GM13976 (cell line): ENCODE measurements around the gene FKBP5.
A peak's percentile ranks its signal among the peaks of the same experiment; 100 is the strongest.
"Not testable (repeated sequence)": the region's sequence is repeated elsewhere in the genome, so short reads cannot be mapped to it uniquely, and the experiment has no call there.

Source experiments
- DNase-seq: peaks from one replicate; pipeline ENCODE4 v3.0.0; 2012; ENCODE audit warnings: low spot score
- CTCF ChIP-seq: IDR thresholded peaks from 2 replicates; pipeline ENCODE4 v1.5.1; 2012; ENCODE audit warnings: borderline replicate concordance, mild to moderate bottlenecking; ENCODE audit not compliant: insufficient read depth; ENCODE audit errors: extremely low read depth, missing control alignments, control extremely low read depth
- in situ Hi-C: fragments of 300-500 bp; cut with MboI; formaldehyde crosslinking; loops from one replicate; pipeline ENCODE4 v1.12.0; 2022; ENCODE audit warnings: low sequenced_read_pairs, mixed read lengths, inconsistent platforms; ENCODE audit not compliant: unreplicated experiment

Gene FKBP5

DNA sequence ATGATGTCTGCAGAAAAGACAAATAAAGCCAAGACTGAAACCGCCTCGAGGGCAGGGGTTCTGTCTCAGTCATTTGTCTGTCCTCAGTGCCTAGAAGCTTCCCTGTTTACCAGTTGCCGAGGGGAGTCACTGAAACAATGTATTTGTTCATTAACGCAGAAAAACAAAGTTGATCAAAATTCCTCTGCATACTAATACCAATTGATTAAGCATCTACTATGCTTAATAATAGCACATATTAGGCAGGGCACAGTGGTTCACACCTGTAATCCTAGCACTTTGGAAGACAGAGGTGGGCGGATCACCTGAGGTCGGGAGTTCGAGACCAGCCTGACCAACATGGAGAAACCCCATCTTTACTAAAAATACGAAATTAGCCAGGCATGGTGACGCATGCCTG, 1.8 kb upstream of the FKBP5 start:
- TF ChIP-seq CTCF = no peak
- in situ Hi-C loops = no loop called here
- DNase-seq = no peak

DNA sequence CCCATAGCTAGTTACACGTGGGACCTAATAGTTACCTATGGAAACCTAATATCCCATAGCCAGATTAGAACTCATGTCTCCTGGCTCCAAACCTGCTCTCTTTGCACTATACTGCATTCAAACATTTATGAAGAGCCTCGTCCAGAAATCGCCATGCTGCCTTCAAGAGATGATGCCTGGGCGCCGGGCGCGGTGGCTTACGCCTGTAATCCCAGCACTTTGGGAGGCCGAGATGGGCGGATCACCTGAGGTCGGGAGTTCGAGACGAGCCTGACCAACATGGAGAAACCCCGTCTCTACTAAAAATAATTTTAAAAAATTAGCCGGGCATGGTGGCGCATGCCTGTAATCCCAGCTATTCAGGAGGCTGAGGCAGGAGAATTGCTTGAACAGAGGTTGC, 1.3 kb upstream of the FKBP5 start:
- in situ Hi-C loops = not testable (repeated sequence)

DNA sequence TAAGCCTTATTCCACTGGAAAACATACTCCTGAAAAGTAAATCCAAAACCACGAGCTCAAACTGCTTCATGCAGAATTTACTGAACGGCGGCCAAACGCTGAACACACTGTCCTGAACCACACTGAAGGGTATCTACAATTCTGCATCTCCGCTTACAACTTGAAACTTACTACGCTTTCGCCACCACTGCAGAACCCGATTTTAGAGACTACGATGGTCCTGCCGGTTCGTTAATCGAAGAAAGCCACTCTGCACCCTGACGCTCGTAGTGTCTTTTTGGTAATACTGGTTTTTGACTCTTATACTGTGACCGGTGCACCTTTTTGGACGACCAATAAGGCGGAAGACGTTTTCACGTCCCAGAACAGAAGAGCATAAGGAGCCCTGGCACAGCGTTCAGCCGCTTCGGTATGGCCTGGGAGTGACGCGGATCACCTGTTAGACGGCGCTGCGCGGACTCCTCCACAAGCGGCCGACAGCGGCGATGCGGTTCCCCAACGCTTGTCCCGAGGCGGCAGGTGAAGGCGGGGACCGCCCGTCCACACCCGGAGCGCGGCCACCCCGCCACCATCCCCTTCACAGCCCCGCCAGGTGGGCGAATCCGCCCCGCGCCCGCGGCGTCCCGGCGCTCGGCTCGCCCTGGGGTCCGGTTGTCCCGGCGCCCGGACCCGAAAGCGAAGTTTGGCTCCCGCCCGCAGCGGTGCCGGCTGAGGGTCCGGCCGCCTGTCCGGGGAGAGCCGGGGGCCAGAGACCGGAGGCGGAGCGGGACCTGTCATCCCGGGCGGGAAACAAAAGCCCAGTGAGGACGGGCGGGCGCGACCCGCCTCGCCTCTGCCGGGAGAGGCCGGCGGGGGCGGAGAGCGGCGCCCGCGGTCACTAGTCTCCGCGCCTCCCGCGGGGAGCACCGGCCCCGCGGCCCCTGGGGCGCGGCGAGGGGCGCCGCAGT, 784 bp downstream of the FKBP5 start:
- DNase-seq = peak; percentile 61
- no peak for TF ChIP-seq CTCF
- in situ Hi-C loops = no loop called here

More for the DNA sequence above, 1.3 kb upstream of the FKBP5 start:
- not testable (repeated sequence) for DNase-seq

- in situ Hi-C loops = no loop called here
- peak; percentile 50 for DNase-seq
- TF ChIP-seq CTCF = no peak
These were observed 1.7 kb downstream of the FKBP5 start for GRCh38 chr6:35686873-35687555.

- no peak for TF ChIP-seq CTCF
- DNase-seq = no peak
- in situ Hi-C loops = no loop called here
These were observed 2.3 kb downstream of the FKBP5 start for GRCh38 chr6:35686436-35686835.

- TF ChIP-seq CTCF = no peak
- in situ Hi-C loops = no loop called here
- DNase-seq = no peak
These were observed 5.4 kb downstream of the FKBP5 start for GRCh38 chr6:35683267-35683666.

DNA sequence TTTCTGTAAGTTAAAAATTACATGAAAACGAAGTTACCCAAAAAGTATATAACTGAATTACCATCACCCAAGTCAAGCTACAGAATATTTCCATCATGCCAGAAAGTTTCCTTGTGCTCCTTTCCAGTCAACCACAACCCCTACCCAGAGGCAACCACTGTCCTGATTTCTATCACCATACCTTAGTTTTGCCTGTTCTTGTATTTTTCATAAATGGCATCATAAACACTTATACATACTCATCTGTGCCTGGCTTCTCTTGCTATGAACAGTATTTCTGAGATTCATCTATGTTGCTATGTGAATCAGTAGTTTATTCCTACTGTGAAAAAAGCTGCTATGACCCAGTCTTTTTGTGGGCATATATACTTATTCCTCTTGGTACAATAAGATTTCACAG, 7.4 kb downstream of the FKBP5 start:
- no peak for TF ChIP-seq CTCF
- DNase-seq = no peak
- in situ Hi-C loops = no loop called here
